Measurements from ENCODE around the gene KCTD12. TPM values are rescaled to one million over a fixed set of nuclear protein-coding genes. Genes with fewer than 3 reads are reported as not detected.

The KCTD12 gene
- total and polyA plus RNA-seq, 2 donors (not counting 1 experiment from before 2014, with no cell fraction given), result 9.9 to 35.3 TPM

DNA sequence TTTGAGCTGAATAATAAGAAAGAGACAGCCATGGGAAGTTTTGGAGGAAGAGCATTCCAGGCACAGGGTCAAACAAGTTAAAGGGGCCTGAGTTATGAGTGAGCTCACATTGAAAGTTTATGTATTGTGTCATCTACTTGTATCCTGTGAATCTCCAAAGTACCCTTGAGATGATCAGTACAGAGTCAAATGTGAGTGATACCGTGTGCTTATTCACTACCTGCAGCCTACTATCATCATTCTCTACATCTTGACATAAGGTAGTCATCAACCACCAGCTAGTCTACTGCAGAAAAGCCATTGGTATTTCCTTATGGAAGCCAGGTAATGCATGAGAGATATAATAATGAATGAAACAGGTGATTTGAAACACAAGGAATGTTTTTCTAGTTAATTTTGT, 3.0 kb upstream of the KCTD12 start:
- no peak overlapping the region for H3K4me2 ChIP-seq (ENCODE audit: extremely low read depth, insufficient read depth, low read length)
- no peak overlapping the region for H3K9ac ChIP-seq (ENCODE audit: insufficient read depth, low read length)
- H2AFZ ChIP-seq (ENCODE audit: low read length), result no peak overlapping the region
- no peaks in the 10 kb centered on the region for H3K36me3 ChIP-seq (ENCODE audit: control insufficient read depth, insufficient read depth, low read length)
- H3K27me3 ChIP-seq (ENCODE audit: control insufficient read depth, insufficient read depth, low read length), result no peaks in the 10 kb centered on the region
- H4K20me1 ChIP-seq (ENCODE audit: control insufficient read depth, extremely low read depth, insufficient read depth, low read length), result no peaks in the 10 kb centered on the region
- H3K27ac ChIP-seq (ENCODE audit: insufficient read depth, low read length), result no peak overlapping the region
- peaks cover 8% of the 10 kb centered on the region for H3K4me1 ChIP-seq (ENCODE audit: control insufficient read depth, extremely low read depth, insufficient read depth, low read length)
- H3K4me3 ChIP-seq (replicated peaks in 1 of 4; ENCODE audit: control extremely low read depth in 1 of 4, insufficient read depth in 1 of 4, low read depth in 3 of 4, low read length in 4 of 4), result no peak overlapping the region
- no peaks in the 10 kb centered on the region for H3K9me3 ChIP-seq (ENCODE audit: control insufficient read depth, insufficient read depth, low read depth, low read length)
- TF ChIP-seq EZH2 (IDR thresholded peaks at IDR 0.05; ENCODE audit: low read length, missing control alignments), result no peak
- TF ChIP-seq, protein P1, sequence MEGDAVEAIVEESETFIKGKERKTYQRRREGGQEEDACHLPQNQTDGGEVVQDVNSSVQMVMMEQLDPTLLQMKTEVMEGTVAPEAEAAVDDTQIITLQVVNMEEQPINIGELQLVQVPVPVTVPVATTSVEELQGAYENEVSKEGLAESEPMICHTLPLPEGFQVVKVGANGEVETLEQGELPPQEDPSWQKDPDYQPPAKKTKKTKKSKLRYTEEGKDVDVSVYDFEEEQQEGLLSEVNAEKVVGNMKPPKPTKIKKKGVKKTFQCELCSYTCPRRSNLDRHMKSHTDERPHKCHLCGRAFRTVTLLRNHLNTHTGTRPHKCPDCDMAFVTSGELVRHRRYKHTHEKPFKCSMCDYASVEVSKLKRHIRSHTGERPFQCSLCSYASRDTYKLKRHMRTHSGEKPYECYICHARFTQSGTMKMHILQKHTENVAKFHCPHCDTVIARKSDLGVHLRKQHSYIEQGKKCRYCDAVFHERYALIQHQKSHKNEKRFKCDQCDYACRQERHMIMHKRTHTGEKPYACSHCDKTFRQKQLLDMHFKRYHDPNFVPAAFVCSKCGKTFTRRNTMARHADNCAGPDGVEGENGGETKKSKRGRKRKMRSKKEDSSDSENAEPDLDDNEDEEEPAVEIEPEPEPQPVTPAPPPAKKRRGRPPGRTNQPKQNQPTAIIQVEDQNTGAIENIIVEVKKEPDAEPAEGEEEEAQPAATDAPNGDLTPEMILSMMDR (conservative IDR thresholded peaks at IDR 0.05 in 1 of 2, IDR thresholded peaks at IDR 0.05 in 1 of 2; ENCODE audit: low read depth in 1 of 2, low read length in 2 of 2), result no peak
- H3K79me2 ChIP-seq (ENCODE audit: control insufficient read depth, insufficient read depth, low read length), result peaks cover 10% of the 10 kb centered on the region
- DNase-seq (ENCODE audit: low read depth in 2 of 2), result no peak

DNA sequence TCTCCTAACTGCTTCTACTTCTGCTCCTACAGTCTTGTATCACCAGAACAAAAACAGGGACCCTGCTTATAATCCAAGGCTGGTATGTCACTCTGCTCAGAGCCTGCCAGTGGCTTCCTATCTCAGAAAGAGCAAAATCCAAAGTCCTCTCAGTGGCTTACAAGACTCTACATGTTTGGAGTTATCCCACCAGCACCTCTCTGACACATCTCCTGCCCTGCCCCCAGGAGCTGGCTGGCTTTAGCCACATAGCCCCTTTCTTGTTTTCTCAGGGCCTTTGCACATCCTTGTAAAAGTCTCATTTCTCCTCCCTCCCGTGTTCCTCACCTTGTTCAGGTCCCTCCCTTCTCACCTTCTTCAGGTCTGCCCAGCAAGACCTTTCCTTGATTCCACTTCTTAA, 2.2 kb upstream of the KCTD12 start:
- peaks cover 14% of the 10 kb centered on the region for H3K79me2 ChIP-seq (ENCODE audit: control insufficient read depth, insufficient read depth, low read length)
- no peak for TF ChIP-seq EZH2 (IDR thresholded peaks at IDR 0.05; ENCODE audit: low read length, missing control alignments)
- TF ChIP-seq, protein P1 (conservative IDR thresholded peaks at IDR 0.05 in 1 of 2, IDR thresholded peaks at IDR 0.05 in 1 of 2; ENCODE audit: low read depth in 1 of 2, low read length in 2 of 2), result no peak
- H3K4me3 ChIP-seq (replicated peaks in 1 of 4; ENCODE audit: control extremely low read depth in 1 of 4, insufficient read depth in 1 of 4, low read depth in 3 of 4, low read length in 4 of 4), result no peak overlapping the region
- H3K4me1 ChIP-seq (ENCODE audit: control insufficient read depth, extremely low read depth, insufficient read depth, low read length), result peaks cover 8% of the 10 kb centered on the region
- H3K36me3 ChIP-seq (ENCODE audit: control insufficient read depth, insufficient read depth, low read length), result no peaks in the 10 kb centered on the region
- no peak overlapping the region for H3K27ac ChIP-seq (ENCODE audit: insufficient read depth, low read length)
- no peaks in the 10 kb centered on the region for H4K20me1 ChIP-seq (ENCODE audit: control insufficient read depth, extremely low read depth, insufficient read depth, low read length)
- H3K9ac ChIP-seq (ENCODE audit: insufficient read depth, low read length), result no peak overlapping the region
- DNase-seq (ENCODE audit: low read depth in 2 of 2), result no peak
- no peaks in the 10 kb centered on the region for H3K9me3 ChIP-seq (ENCODE audit: control insufficient read depth, insufficient read depth, low read depth, low read length)
- no peak overlapping the region for H3K4me2 ChIP-seq (ENCODE audit: extremely low read depth, insufficient read depth, low read length)
- no peaks in the 10 kb centered on the region for H3K27me3 ChIP-seq (ENCODE audit: control insufficient read depth, insufficient read depth, low read length)
- H2AFZ ChIP-seq (ENCODE audit: low read length), result no peak overlapping the region

DNA sequence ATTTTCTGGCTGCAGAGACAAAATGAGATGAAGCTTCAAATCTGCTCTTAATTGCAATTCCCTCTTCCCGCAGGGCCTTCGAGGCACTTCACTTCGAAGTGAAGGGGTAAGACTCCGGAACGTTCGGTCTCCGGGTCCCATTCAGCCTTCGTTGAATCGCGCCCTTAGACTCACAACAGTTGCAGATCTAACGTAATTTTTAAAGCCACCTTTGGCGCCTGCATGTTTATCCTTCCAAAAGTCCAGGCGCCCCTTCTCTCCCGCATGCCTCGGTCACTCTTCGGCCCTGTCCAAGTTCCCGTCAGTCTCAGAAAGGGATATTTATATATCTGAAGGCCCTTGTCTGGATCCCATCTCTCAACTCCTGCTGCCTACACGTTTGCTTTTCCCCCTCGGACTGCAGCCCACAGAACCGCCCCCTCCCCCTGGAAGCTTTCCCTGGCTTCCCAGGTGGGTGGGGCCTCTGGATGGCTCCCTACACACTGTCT, 915 bp upstream of the KCTD12 start:
- Histone ChIP-seq H3K27me3 (ENCODE audit: control insufficient read depth, insufficient read depth, low read length) (no peaks in the 10 kb centered on the region), H4K20me1 (ENCODE audit: control insufficient read depth, extremely low read depth, insufficient read depth, low read length) (no peaks in the 10 kb centered on the region), H3K4me2 (ENCODE audit: extremely low read depth, insufficient read depth, low read length) (peak overlapping the region; percentile 88), H3K79me2 (ENCODE audit: control insufficient read depth, insufficient read depth, low read length) (peaks cover 18% of the 10 kb centered on the region), H3K9ac (ENCODE audit: insufficient read depth, low read length) (peak overlapping the region; percentile 40), H3K36me3 (ENCODE audit: control insufficient read depth, insufficient read depth, low read length) (no peaks in the 10 kb centered on the region), H3K4me1 (ENCODE audit: control insufficient read depth, extremely low read depth, insufficient read depth, low read length) (peaks cover 8% of the 10 kb centered on the region), H2AFZ (ENCODE audit: low read length) (peak overlapping the region; percentile 60), H3K27ac (ENCODE audit: insufficient read depth, low read length) (peak overlapping the region; percentile 11), H3K9me3 (ENCODE audit: control insufficient read depth, insufficient read depth, low read depth, low read length) (no peaks in the 10 kb centered on the region), H3K4me3 (replicated peaks in 1 of 4; ENCODE audit: control extremely low read depth in 1 of 4, insufficient read depth in 1 of 4, low read depth in 3 of 4, low read length in 4 of 4) (peak overlapping the region; percentile 38 to 69 (median 54))
- TF ChIP-seq EZH2 (IDR thresholded peaks at IDR 0.05; ENCODE audit: low read length, missing control alignments), result no peak
- TF ChIP-seq, protein P1 (conservative IDR thresholded peaks at IDR 0.05 in 1 of 2, IDR thresholded peaks at IDR 0.05 in 1 of 2; ENCODE audit: low read depth in 1 of 2, low read length in 2 of 2), result no peak
- DNase-seq (ENCODE audit: low read depth in 2 of 2), result peak in 1 of 2 donors; percentile 1

Measured in fibroblast of lung (primary cell).